Central memory CD8-positive, alpha-beta T cell (primary cell): ENCODE data around the gene GPLD1.
"Not testable (repeated sequence)": the region's sequence is repeated elsewhere in the genome, so short reads cannot be mapped to it uniquely, and the experiment has no call there.

Experiments used
- ATAC-seq: fragments of 150-1000 bp; cut with Tn5 transposase; replicated peaks from 2 replicates; pipeline ENCODE4 v1.10.0; 2022; ENCODE audit warnings: mild to moderate bottlenecking, moderate FRiP score, moderate number of reproducible peaks; ENCODE audit not compliant: poor library complexity, severe bottlenecking; ENCODE audit errors: extremely low read depth
- DNase-seq, 2 donors: peaks; one replicate each; pipeline ENCODE4 v3.0.0; 2021; ENCODE audit warnings: low spot score in 2 of 2
- H3K27ac Mint-ChIP-seq: one replicate; pipeline ENCODE4 v1.8.0; 2022; ENCODE audit warnings: low read depth, mild to moderate bottlenecking, moderate library complexity, mixed read lengths
- H3K27me3 Mint-ChIP-seq: one replicate; pipeline ENCODE4 v1.8.0; 2022; ENCODE audit warnings: mixed read lengths
- H3K36me3 Mint-ChIP-seq: one replicate; pipeline ENCODE4 v1.8.0; 2022; ENCODE audit warnings: mild to moderate bottlenecking, moderate library complexity, mixed read lengths; ENCODE audit not compliant: insufficient read depth
- H3K4me1 Mint-ChIP-seq: one replicate; pipeline ENCODE4 v1.8.0; 2022; ENCODE audit warnings: mixed read lengths
- H3K4me3 Mint-ChIP-seq: one replicate; pipeline ENCODE4 v1.8.0; 2022; ENCODE audit warnings: mild to moderate bottlenecking, moderate library complexity, mixed read lengths
- H3K9me3 Mint-ChIP-seq: one replicate; pipeline ENCODE4 v1.8.0; 2022; ENCODE audit warnings: mixed read lengths

Gene GPLD1

GRCh38 chr6:24394780-24395437, 94.5 kb downstream of the GPLD1 start:
- H3K4me3 Mint-ChIP-seq = no peak overlapping the region
- no peaks in the 10 kb centered on the region for H3K36me3 Mint-ChIP-seq
- no peaks in the 10 kb centered on the region for H3K4me1 Mint-ChIP-seq
- H3K27me3 Mint-ChIP-seq = peaks cover 48% of the 10 kb centered on the region
- ATAC-seq (no peak), DNase-seq (no peak)
- H3K27ac Mint-ChIP-seq = no peak overlapping the region
- no peaks in the 10 kb centered on the region for H3K9me3 Mint-ChIP-seq

- Mint-ChIP-seq H3K4me3 (no peak overlapping the region), H3K9me3 (no peaks in the 10 kb centered on the region), H3K27ac (no peak overlapping the region), H3K4me1 (no peaks in the 10 kb centered on the region), H3K36me3 (no peaks in the 10 kb centered on the region), H3K27me3 (peaks cover 41% of the 10 kb centered on the region)
- no peak for DNase-seq
- no peak for ATAC-seq
These were observed 95.2 kb downstream of the GPLD1 start for GRCh38 chr6:24394061-24394779.

- no peak for DNase-seq
- H3K9me3 Mint-ChIP-seq = no peaks in the 10 kb centered on the region
- H3K4me1 Mint-ChIP-seq = no peaks in the 10 kb centered on the region
- no peak overlapping the region for H3K27ac Mint-ChIP-seq
- H3K36me3 Mint-ChIP-seq = no peaks in the 10 kb centered on the region
- no peak for ATAC-seq
- H3K27me3 Mint-ChIP-seq = peaks cover 19% of the 10 kb centered on the region
- no peak overlapping the region for H3K4me3 Mint-ChIP-seq
These were observed 97.5 kb downstream of the GPLD1 start for GRCh38 chr6:24391756-24392405.

- Mint-ChIP-seq H3K9me3 (no peaks in the 10 kb centered on the region), H3K27ac (no peak overlapping the region), H3K36me3 (no peaks in the 10 kb centered on the region), H3K4me1 (no peaks in the 10 kb centered on the region), H3K27me3 (peaks cover 19% of the 10 kb centered on the region), H3K4me3 (no peak overlapping the region)
- ATAC-seq = no peak
- no peak for DNase-seq
These were observed 98.2 kb downstream of the GPLD1 start for GRCh38 chr6:24391208-24391607.

GRCh38 chr6:24387818-24388217, 101.6 kb downstream of the GPLD1 start:
- DNase-seq (no peak), ATAC-seq (no peak)
- Mint-ChIP-seq H3K9me3 (no peaks in the 10 kb centered on the region), H3K36me3 (no peaks in the 10 kb centered on the region), H3K4me1 (no peaks in the 10 kb centered on the region), H3K27me3 (peaks cover 36% of the 10 kb centered on the region), H3K27ac (no peak overlapping the region), H3K4me3 (no peak overlapping the region)

GRCh38 chr6:24385536-24386269, 103.7 kb downstream of the GPLD1 start:
- H3K27me3 Mint-ChIP-seq = peaks cover 44% of the 10 kb centered on the region
- no peaks in the 10 kb centered on the region for H3K4me1 Mint-ChIP-seq

GRCh38 chr6:24384369-24385130, 104.8 kb downstream of the GPLD1 start:
- not testable (repeated sequence) for H3K36me3 Mint-ChIP-seq, H3K4me1 Mint-ChIP-seq, H3K9me3 Mint-ChIP-seq, H3K4me3 Mint-ChIP-seq, H3K27ac Mint-ChIP-seq, DNase-seq, ATAC-seq
- H3K27me3 Mint-ChIP-seq = peaks cover 44% of the 10 kb centered on the region

More at GRCh38 chr6:24385536-24386269, 103.7 kb downstream of the GPLD1 start:
- Mint-ChIP-seq H3K27ac (no peak overlapping the region), H3K9me3 (no peaks in the 10 kb centered on the region), H3K4me3 (no peak overlapping the region), H3K36me3 (no peaks in the 10 kb centered on the region)
- DNase-seq = no peak
- no peak for ATAC-seq

- H3K9me3 Mint-ChIP-seq, H3K4me3 Mint-ChIP-seq, H3K4me1 Mint-ChIP-seq, DNase-seq, ATAC-seq, H3K36me3 Mint-ChIP-seq, H3K27ac Mint-ChIP-seq: not testable (repeated sequence)
- peaks cover 44% of the 10 kb centered on the region for H3K27me3 Mint-ChIP-seq
These were observed 106.4 kb downstream of the GPLD1 start for GRCh38 chr6:24382891-24383494.

GRCh38 chr6:24382220-24382540, 107.2 kb downstream of the GPLD1 start:
- Mint-ChIP-seq H3K4me1 (no peaks in the 10 kb centered on the region), H3K27me3 (peaks cover 44% of the 10 kb centered on the region), H3K27ac (no peak overlapping the region), H3K9me3 (no peaks in the 10 kb centered on the region), H3K36me3 (no peaks in the 10 kb centered on the region), H3K4me3 (no peak overlapping the region)
- ATAC-seq = no peak
- no peak for DNase-seq

GRCh38 chr6:24381476-24382219, 107.7 kb downstream of the GPLD1 start:
- no peak for DNase-seq
- Mint-ChIP-seq H3K4me3 (no peak overlapping the region), H3K9me3 (no peaks in the 10 kb centered on the region), H3K4me1 (no peaks in the 10 kb centered on the region), H3K36me3 (no peaks in the 10 kb centered on the region), H3K27me3 (peaks cover 46% of the 10 kb centered on the region), H3K27ac (no peak overlapping the region)
- ATAC-seq = no peak

- Mint-ChIP-seq H3K4me3 (no peak overlapping the region), H3K27me3 (peaks cover 43% of the 10 kb centered on the region), H3K4me1 (no peaks in the 10 kb centered on the region), H3K27ac (no peak overlapping the region), H3K36me3 (no peaks in the 10 kb centered on the region), H3K9me3 (no peaks in the 10 kb centered on the region)
- ATAC-seq (no peak), DNase-seq (no peak)
These were observed 110.8 kb downstream of the GPLD1 start for GRCh38 chr6:24378473-24379097.
